Activated CD8-positive, alpha-beta memory T cell treated with anti-CD3 and anti-CD28 coated beads for 4 hours (primary cell): ENCODE measurements around the gene PFDN6.
A peak's percentile ranks its signal among the peaks of the same experiment; 100 is the strongest.
"Not testable (repeated sequence)": the region's sequence is repeated elsewhere in the genome, so short reads cannot be mapped to it uniquely, and the experiment has no call there.

ENCODE experiments used
- DNase-seq, 2 donors: peaks; one replicate each; pipeline ENCODE4 v3.0.0-alpha.2; 2020; ENCODE audit warnings: low read depth in 2 of 2

Gene PFDN6

DNA sequence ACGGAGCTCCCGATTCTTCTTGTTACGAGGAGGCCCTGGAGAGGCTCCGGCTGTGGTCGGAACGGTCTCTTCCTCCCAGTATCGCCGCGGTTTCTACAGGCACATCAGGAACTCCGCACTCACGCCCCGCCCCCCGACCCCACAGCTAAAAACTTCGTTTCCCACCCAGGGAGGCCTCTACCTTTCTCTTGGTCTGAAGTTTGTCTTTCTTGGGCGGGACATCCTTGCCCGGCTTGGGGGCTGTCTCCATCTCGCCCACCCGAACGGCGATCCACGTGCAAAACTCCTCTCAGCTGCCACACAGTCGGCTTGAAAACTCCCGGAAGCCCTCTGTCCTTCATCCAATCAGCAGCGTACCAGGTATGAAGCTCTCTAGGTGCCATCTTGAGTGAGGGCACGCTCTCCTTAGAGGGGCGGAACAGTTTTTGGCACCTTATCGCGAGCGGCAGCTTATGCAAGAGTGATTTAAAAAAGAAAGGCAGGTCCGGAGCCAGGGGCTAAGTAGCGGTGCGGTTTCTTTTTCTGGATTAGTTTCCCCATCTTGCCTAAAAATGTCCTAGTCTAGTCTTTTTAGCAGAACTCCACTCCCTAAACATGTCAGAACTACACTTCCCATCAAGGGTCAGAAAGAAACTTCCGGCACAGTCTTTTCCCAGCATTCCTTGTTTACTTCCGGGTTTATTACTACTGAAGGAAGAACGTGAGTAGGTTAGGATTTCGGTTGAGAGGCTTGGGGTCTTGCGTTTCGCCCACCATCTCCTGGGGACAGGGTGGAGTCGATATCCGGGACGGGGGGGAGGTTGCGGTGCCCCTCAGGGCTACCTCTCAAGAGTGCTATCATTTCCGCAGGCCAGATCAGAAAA, at the start of gene PFDN6, which contains the start of gene WDR46:
Gene PFDN6 (plus strand): TSS at position 681 of the 863 bp plus-strand sequence. CDS start 256 bp downstream, outside the sequence.
Gene WDR46 (minus strand): TSS at position 319 of the 863 bp plus-strand sequence. CDS start 69 bp downstream, at position 250.
- peak; percentile 61 to 75 for DNase-seq

- DNase-seq: no peak
Observed at GRCh38 chr6:33241968-33242367, 47.4 kb upstream of the PFDN6 start.

GRCh38 chr6:33243476-33243875, 45.9 kb upstream of the PFDN6 start:
- no peak for DNase-seq

DNA sequence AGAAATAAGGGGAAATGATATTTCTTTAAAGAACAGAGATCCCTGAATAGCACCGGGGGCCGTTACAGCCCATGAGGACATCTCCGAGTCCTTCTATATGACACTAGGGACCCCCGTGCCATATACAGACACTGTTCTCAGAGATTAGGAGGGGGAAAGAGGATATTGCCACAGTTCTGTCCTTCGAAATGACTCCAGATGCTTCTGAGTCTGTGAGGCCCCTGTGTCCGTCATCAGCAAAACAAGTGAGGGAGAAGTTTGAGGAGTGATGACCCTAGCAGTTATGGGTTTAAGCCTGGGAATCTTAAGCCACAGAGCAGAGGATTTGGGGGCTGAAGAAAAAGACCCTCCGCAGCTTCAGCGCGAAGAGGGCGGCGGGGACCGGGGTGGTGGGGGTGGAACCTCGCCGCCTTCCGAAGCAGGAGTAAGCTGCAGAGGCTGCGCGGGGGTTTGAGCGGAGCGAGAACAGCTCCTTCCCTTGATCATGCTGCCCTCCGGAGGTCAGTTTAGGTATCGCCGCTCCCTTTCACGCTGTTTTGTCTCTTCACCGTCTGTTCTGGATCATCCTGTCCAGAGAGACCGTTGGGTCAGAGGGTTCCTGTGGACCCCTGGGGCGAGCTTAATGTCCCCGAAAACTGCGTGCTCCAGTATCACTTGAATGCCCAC, 41.3 kb upstream of the PFDN6 start:
- DNase-seq: peak; percentile 84 to 85

DNA sequence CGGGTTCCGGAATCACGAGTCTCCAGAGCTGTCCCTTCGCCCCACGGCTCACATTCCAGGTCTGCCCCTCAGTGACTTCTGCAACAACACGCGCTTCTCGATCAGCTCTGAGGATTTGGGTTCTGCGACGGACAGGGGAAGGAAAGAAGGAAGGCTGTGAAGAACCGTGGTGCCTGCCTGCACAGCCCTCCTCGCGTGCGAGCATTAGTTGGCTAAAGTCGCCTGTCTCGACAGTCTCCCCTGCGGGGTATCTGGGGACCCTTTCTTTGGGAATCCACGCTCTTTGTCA, 40.8 kb upstream of the PFDN6 start:
- no peak for DNase-seq

DNA sequence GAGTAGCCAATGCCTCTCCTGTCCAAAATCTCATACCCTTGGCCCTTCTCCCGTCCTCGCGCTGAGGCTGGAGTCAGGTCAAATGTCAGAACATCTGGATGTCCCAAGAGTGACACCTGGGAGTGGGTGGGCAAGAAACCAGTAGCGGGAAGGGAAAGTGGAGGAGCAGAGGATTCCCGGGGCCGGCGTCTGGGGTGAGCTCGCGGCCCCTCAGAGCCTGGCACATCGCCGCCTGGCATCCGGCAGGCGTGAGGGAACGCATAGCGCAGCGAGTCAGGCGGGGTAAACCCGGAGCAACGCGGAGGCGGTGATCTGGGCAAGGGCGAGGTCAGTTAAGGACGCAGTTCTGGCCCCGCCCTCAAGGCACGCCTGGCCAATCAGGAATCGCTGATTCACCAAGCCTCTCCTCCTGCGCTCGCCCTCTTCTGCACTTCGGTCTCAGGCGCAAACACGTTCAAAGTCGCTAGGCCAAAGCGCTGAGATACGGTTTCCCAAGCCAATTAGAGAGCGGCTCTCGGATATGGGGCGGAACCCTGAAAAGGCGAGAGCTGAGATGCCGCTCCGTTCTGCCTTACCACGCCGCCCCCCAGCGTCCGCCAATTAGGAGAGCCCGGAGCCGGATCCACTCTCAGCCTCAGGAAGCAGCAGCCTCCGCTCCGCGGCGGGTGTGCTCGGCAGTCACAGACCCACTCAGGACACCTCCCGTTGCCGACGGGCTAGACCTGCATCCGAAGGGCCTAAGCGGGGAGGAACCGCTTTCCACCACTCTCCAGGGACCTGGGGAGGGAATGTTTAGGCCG, 40.3 kb upstream of the PFDN6 start:
- DNase-seq: peak; percentile 90

GRCh38 chr6:33249732-33250630, 39.4 kb upstream of the PFDN6 start:
- no peak for DNase-seq

GRCh38 chr6:33250731-33251130, 38.7 kb upstream of the PFDN6 start:
- no peak for DNase-seq

GRCh38 chr6:33251395-33252012, 37.9 kb upstream of the PFDN6 start:
- no peak for DNase-seq

DNA sequence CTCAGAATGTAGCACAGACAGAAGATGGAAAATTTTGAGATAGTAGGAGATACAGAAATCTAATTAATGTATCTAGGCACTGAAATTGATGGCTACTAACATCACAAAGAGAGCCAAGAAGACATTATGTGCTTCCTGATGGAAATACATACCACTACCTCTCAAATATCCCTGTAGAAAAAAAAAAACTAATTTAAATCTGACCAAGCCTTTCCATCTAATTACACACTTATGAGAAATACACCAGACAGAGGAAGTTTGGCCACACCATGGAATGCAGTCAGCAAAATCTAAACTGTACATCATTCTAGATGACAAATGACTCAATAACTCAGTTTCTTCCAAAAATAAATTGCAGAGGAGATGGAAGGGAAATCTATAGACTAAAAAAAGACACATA, 36.6 kb upstream of the PFDN6 start:
- no peak for DNase-seq

DNA sequence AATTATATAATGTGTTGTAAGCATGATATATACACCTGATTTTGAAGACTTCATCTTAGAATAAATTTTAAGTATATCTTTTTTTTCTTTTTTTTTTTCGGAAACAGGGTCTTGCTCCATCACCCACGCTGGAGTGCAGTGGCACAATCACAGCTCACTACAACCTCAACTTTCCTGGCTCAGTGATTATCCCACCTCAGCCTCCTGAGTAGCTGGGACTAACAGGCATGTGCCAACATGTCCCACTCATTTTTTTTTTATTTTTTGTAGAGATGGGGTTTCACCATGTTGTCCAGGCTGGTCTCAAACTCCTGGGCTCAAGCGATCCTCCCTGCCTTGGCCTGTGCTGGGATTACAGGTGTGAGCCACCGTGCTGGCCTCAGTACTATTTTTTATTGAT, 34.8 kb upstream of the PFDN6 start:
- no peak for DNase-seq

DNA sequence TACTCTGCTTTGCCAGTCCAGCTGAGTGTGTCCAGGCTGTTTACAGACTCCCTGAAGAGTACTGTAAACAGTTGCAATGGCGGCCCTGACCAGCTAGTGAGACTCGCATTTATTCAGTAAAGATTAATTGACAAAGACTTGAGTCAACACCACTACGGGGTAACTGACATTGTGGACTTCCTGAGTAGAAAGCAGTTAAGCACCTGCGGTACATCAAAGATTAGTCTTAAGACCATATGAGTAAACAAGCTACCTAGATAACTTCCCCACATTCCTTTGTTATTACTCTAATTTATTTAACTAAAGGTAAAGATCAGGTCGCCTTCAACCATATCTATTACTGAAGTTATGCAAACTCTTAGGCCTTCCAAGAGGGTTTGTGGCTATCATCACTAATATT, 30.4 kb upstream of the PFDN6 start:
- no peak for DNase-seq

DNA sequence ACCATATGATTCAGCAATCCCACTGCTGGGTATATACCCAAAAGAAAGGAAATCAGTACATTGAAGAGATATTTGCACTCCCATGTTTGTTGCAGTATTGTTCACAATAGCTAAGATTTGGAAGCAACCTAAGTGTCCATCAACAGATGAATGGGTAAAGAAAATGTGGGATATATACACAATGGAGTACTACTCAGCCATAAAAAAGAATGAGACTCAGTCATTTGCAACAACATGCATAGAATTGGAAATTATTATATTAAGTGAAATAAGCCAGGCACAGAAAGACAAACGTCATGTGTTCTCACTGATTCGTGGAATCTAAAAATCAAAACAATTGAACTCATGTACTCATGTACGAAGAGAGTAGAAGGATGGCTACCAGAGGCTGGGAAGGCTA, 26.9 kb upstream of the PFDN6 start:
- not testable (repeated sequence) for DNase-seq

- DNase-seq: no peak
Observed at GRCh38 chr6:33264015-33264414, 25.4 kb upstream of the PFDN6 start.

- DNase-seq: no peak
Observed at GRCh38 chr6:33271117-33271467, 18.3 kb upstream of the PFDN6 start.

GRCh38 chr6:33271468-33272274, 17.7 kb upstream of the PFDN6 start, which contains the start of the genes RPS18 and VPS52:
Gene RPS18 (plus strand): TSS chr6:33272075. CDS start chr6:33272120, 45 bp downstream.
Gene VPS52 (minus strand): TSS chr6:33271876. CDS start chr6:33271675, 201 bp downstream.
- DNase-seq: peak; percentile 81 to 88

DNA sequence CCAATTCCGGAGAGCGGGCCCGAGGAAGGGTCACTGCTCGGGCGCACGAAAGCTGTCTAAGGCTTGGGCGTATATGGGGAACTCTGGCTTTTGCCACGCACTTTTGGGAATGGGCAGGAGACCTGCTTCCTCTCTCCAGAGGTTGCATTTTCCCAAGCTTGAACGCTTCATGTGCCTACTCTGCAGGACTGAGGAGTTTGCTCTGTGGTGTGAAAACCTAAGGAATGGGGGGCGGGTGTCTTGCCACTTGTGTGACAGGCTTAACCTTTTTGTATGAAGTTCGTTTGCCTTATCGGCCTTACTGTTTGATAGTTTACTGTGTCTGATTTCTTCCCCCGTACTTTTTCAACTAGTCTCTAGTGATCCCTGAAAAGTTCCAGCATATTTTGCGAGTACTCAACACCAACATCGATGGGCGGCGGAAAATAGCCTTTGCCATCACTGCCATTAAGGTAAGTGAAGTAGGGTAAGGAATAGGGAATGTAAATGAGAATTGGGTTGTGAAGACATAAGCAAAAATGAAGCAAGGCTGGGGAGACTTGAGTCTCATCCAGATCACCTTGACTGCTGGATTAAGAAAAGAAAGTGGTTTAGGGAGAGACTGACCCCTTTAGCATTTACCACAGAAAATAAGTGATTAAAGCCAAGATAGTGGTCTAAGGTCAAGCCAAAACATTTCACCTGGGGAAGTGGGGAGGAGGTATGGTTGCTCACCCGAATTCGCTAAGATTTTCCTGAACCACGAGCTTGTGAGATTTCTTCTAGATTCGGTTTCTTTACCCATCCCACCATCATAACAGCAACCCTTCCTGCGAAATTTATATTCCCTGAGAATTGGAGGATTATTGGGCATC, 16.9 kb upstream of the PFDN6 start:
- no peak for DNase-seq

- no peak for DNase-seq
Observed at GRCh38 chr6:33273129-33273923, 16.1 kb upstream of the PFDN6 start.
